ENCODE data around the gene RNF43. TPM values are rescaled to one million over a fixed set of nuclear protein-coding genes. Genes with fewer than 3 reads are reported as not detected.
A peak's percentile ranks its signal among the peaks of the same experiment; 100 is the strongest.

The RNF43 gene
- 0.31 TPM for total RNA-seq

- peak; percentile 60 for DNase-seq
These were observed at the start of gene RNF43 for GRCh38 chr17:58417300-58418092. RNF43 (minus strand) TSS chr17:58417534; CDS start chr17:58415577, 1,957 bp downstream.

- DNase-seq: no peak
These were observed 38.2 kb upstream of the RNF43 start for GRCh38 chr17:58455491-58455890.

GRCh38 chr17:58452738-58453137, 35.4 kb upstream of the RNF43 start:
- no peak for DNase-seq

- no peak for DNase-seq
These were observed 30.0 kb upstream of the RNF43 start for GRCh38 chr17:58447039-58447975.

GRCh38 chr17:58446086-58446485, 28.8 kb upstream of the RNF43 start:
- DNase-seq: no peak

GRCh38 chr17:58436805-58437239, 19.5 kb upstream of the RNF43 start:
- no peak for DNase-seq

GRCh38 chr17:58436245-58436644, 18.9 kb upstream of the RNF43 start:
- no peak for DNase-seq

GRCh38 chr17:58432806-58433573, 15.7 kb upstream of the RNF43 start:
- DNase-seq: no peak

GRCh38 chr17:58427807-58428206, 10.5 kb upstream of the RNF43 start:
- DNase-seq: no peak

- no peak for DNase-seq
These were observed 4.4 kb upstream of the RNF43 start for GRCh38 chr17:58421711-58422110.

- no peak for DNase-seq
These were observed 3.5 kb upstream of the RNF43 start for GRCh38 chr17:58420827-58421226.

- no peak for DNase-seq
These were observed 416 bp downstream of the RNF43 start for GRCh38 chr17:58416937-58417299.

GRCh38 chr17:58416396-58416795, 938 bp downstream of the RNF43 start:
- DNase-seq: no peak

- no peak for DNase-seq
These were observed 1.8 kb downstream of the RNF43 start for GRCh38 chr17:58415371-58416055.

GRCh38 chr17:58414596-58414997, 2.7 kb downstream of the RNF43 start:
- DNase-seq: no peak

GRCh38 chr17:58413684-58414083, 3.6 kb downstream of the RNF43 start:
- no peak for DNase-seq

- DNase-seq: no peak
These were observed 4.3 kb downstream of the RNF43 start for GRCh38 chr17:58412961-58413586.

GRCh38 chr17:58412064-58412703, 5.2 kb downstream of the RNF43 start:
- no peak for DNase-seq

- no peak for DNase-seq
These were observed 5.9 kb downstream of the RNF43 start for GRCh38 chr17:58411408-58411894.

GRCh38 chr17:58410714-58411407, 6.5 kb downstream of the RNF43 start:
- DNase-seq: no peak

Data from occipital lobe (tissue), 2 donors.